Heart left ventricle (tissue), 13 donors: ENCODE measurements around the gene MCC.

Source experiments
- POLR2A ChIP-seq, 2 donors: fragments of 450-650 bp; IDR thresholded peaks; one replicate each; pipeline ENCODE4 v1.6.1; 2017; ENCODE audit warnings: antibody characterized with exemption in 2 of 2, mild to moderate bottlenecking in 2 of 2, moderate library complexity in 2 of 2
- TF ChIP-seq, protein P1 (sequence below), 12 donors: fragments of 200-600 bp; sonication (generic) in 4 of 12; IDR thresholded peaks; one replicate each; pipeline versions ENCODE4 v1.5.0 to v1.8.0; 2018 to 2022; ENCODE audit warnings: antibody characterized with exemption in 12 of 12, mild to moderate bottlenecking in 5 of 12
- donor health status: ischemic (EF 13 %, LVEDD 7.1; RV severe dilation, severe dysfunction).
- donor health status: DM: no; HTN: yes; CAD: no.
- donor health status: DM: no; HTN: no; CAD: no.
- donor health status: ischemic (EF 25% LVEDD 6.9; RV normal size, moderate dysfunction).
- donor health status: ischemic (EF 25% LVEDD 5.7; RV mildly dilated, moderate dysfunction).
- donor health status: ischemic (EF 35%, LVEDD 5.7; RV mildly dilated, moderate dysfunction).
- donor health status: nonischemic (EF 11% LVEDD 7.7; RV severe dilation, severe dysfunction).
- donor health status: DM: yes; HTN: yes; CAD: no.
- donor health status: PGD.
- donor health status: ischemic (EF 29% LVEDD 5.4; RV normal size, mild dysfunction).
- donor health status: nonischemic (EF 23%, LVEDD 6.1; RV moderate dilation, normal function).

DNA sequence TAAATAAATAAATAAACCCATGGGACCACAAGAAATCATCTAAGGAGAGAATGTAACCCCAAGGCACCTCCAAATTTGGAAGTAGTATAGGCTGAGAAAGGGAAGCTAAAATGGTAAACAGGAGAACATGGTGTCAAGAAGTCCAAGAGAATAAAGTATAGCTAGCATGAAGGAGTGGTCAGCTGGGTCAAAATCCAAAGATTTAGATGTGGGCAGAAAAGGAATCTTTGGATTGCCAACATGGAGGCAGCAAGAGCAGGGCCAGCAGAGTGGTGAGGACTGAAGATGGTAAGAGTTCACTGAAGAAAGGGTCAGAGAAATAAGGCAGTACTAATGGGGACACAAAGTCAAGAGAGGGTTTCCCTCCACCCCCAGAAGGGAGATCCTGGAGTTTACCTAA lies 106.5 kb downstream of the MCC start:
- TF ChIP-seq, protein P1, sequence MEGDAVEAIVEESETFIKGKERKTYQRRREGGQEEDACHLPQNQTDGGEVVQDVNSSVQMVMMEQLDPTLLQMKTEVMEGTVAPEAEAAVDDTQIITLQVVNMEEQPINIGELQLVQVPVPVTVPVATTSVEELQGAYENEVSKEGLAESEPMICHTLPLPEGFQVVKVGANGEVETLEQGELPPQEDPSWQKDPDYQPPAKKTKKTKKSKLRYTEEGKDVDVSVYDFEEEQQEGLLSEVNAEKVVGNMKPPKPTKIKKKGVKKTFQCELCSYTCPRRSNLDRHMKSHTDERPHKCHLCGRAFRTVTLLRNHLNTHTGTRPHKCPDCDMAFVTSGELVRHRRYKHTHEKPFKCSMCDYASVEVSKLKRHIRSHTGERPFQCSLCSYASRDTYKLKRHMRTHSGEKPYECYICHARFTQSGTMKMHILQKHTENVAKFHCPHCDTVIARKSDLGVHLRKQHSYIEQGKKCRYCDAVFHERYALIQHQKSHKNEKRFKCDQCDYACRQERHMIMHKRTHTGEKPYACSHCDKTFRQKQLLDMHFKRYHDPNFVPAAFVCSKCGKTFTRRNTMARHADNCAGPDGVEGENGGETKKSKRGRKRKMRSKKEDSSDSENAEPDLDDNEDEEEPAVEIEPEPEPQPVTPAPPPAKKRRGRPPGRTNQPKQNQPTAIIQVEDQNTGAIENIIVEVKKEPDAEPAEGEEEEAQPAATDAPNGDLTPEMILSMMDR (IDR thresholded peaks at IDR 0.05), result no peak
- no peak for TF ChIP-seq POLR2A (IDR thresholded peaks at IDR 0.05)
